ENCODE data around the gene CCNO. TPM values are rescaled to one million over a fixed set of nuclear protein-coding genes. Genes with fewer than 3 reads are reported as not detected.

CCNO gene
- total RNA-seq, 4 donors from 2014 or later: 1.3 to 6.2 (median 3.9) TPM

DNA sequence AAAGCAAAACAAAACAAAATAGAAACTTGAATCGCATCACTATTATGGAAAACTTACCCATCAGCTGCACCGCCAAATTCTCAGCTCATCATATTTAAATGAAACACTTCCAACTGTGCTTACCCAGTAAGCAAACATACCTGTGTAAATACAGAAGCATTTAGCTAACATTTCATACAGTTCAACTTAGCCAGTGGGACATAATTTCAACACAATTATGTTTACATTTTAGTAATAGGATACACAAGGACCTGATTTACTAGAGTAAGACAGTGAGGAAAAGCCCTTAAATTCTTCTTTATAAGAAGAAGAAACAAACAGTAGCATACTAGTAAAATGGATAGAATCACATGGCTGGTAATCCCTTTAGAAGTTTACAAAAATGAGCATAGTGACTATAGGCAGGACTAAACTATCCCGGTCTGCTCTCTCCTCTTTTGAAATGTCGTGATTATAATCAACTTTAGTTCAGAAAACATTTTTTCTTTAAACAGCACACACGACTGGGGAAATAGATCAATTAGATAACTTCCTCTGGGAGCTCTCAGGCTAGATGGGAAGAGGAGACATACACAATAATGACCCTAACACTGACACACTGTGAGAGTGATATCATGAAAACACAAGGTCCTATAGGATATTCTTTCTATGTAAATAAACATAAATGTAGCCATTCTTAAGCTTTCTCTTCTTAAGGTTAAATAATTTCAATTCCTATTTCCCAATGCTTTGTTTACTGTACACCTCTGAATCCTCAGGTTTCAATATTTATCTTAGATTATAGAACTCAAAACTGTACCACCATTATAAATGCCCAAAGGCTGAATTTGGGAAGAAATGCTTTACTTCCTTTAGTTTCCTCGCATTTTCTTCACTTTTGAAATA lies 44.5 kb downstream of the CCNO start:
- intact Hi-C loops (cut with DNase I; ENCODE audit: low total_unique reads): no loop called here
- 65 to 67% methylated on average over 6 of the region's 6 CpGs for WGBS, 2 donors
- no peak for DNase-seq (ENCODE audit: low spot score in 2 of 2)
- TF ChIP-seq, protein P1, sequence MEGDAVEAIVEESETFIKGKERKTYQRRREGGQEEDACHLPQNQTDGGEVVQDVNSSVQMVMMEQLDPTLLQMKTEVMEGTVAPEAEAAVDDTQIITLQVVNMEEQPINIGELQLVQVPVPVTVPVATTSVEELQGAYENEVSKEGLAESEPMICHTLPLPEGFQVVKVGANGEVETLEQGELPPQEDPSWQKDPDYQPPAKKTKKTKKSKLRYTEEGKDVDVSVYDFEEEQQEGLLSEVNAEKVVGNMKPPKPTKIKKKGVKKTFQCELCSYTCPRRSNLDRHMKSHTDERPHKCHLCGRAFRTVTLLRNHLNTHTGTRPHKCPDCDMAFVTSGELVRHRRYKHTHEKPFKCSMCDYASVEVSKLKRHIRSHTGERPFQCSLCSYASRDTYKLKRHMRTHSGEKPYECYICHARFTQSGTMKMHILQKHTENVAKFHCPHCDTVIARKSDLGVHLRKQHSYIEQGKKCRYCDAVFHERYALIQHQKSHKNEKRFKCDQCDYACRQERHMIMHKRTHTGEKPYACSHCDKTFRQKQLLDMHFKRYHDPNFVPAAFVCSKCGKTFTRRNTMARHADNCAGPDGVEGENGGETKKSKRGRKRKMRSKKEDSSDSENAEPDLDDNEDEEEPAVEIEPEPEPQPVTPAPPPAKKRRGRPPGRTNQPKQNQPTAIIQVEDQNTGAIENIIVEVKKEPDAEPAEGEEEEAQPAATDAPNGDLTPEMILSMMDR (IDR thresholded peaks at IDR 0.05): no peak
- no peak for TF ChIP-seq POLR2A (IDR thresholded peaks at IDR 0.05)
- no peak overlapping the region for H3K4me3 ChIP-seq (ENCODE audit: low read depth, poor library complexity, severe bottlenecking)

DNA sequence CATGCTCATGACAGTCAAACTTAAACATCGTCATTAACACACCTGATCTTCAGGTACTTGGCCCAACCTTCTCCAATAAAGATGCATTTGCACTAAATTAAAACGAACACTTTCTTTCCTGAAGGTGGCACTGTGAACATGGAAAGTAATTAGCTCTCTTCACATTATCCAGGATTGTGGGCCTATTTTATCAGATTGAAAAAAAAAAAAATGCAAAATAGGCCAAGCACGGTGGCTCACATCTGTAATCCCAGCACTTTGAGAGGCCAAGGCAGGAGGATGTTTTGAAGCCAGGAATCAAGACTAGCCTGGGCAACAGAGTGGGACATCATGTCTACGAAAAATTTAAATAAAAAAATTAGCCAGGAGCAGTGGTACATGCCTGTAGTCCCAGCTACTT lies 46.0 kb downstream of the CCNO start:
- no peak for TF ChIP-seq POLR2A (IDR thresholded peaks at IDR 0.05)
- TF ChIP-seq, protein P1 (IDR thresholded peaks at IDR 0.05): no peak
- no peak for DNase-seq (ENCODE audit: low spot score in 2 of 2)
- intact Hi-C loops (cut with DNase I; ENCODE audit: low total_unique reads): no loop called here
- no peak overlapping the region for H3K4me3 ChIP-seq (ENCODE audit: low read depth, poor library complexity, severe bottlenecking)
- WGBS, 2 donors: 43 to 48% methylated on average over 4 of the region's 4 CpGs

Other genes with a start within 250 kb of the CCNO start
- gene ESM1, start 248.0 kb downstream of the CCNO start, total RNA-seq: not detected
- under 1 TPM in 2 of 4 donors, not detected in 2; 0.93 to 0.97 TPM for gene GZMK, start 209.4 kb downstream of the CCNO start, total RNA-seq
- 1 to 10 TPM in 1 of 4 donors, not detected in 3; 1.7 TPM for gene GZMA, start 131.0 kb downstream of the CCNO start, total RNA-seq
- 1 to 10 TPM; 1.6 to 8.1 (median 4.6) TPM for gene GPX8, start 73.4 kb downstream of the CCNO start, total RNA-seq
- not detected for gene CDC20B, start 60.4 kb downstream of the CCNO start, total RNA-seq
- gene MCIDAS, start 6.3 kb downstream of the CCNO start, total RNA-seq: not detected
- 10 to 100 TPM; 24.2 to 27.9 (median 25.4) TPM for gene DHX29, start 74.1 kb upstream of the CCNO start, total RNA-seq
- gene MTREX, start 74.4 kb upstream of the CCNO start, total RNA-seq: 10 to 100 TPM; 50.7 to 68.3 (median 64.1) TPM